H9 (cell line): Measurements from ENCODE around the gene ZNF853. TPM values are rescaled to one million over a fixed set of nuclear protein-coding genes. Genes with fewer than 3 reads are reported as not detected.
A peak's percentile ranks its signal among the peaks of the same experiment; 100 is the strongest.

ENCODE experiments used
- DNase-seq: peaks from one replicate; pipeline ENCODE4 v3.0.0-alpha.2; 2017
- H2AFZ ChIP-seq: one replicate; pipeline ENCODE4 v1.6.1; 2013; ENCODE audit warnings: mild to moderate bottlenecking, low read length, control low read depth, moderate library complexity
- H2AK5ac ChIP-seq: 2 replicates; pipeline ENCODE4 v1.6.1; 2013; ENCODE audit warnings: low read length, control low read depth, mixed read lengths; ENCODE audit not compliant: insufficient read length
- H2BK120ac ChIP-seq: one replicate; pipeline ENCODE4 v1.6.1; 2013; ENCODE audit warnings: low read depth, mild to moderate bottlenecking, low read length, control low read depth, inconsistent platforms; ENCODE audit not compliant: poor library complexity, severe bottlenecking
- H2BK12ac ChIP-seq: 2 replicates; pipeline ENCODE4 v1.6.1; 2013; ENCODE audit warnings: low read length, control low read depth, mixed read lengths, low read depth; ENCODE audit not compliant: insufficient read length
- H2BK15ac ChIP-seq: 2 replicates; pipeline ENCODE4 v1.6.1; 2013; ENCODE audit warnings: low read depth, low read length, control low read depth
- H2BK20ac ChIP-seq: one replicate; pipeline ENCODE4 v1.6.1; 2013; ENCODE audit warnings: low read depth, mild to moderate bottlenecking, low read length, control low read depth, inconsistent platforms; ENCODE audit not compliant: poor library complexity, severe bottlenecking
- H2BK5ac ChIP-seq: 2 replicates; pipeline ENCODE4 v1.6.1; 2013; ENCODE audit warnings: low read length, control low read depth, mixed read lengths; ENCODE audit not compliant: insufficient read length
- H3K14ac ChIP-seq: 2 replicates; pipeline ENCODE4 v1.6.1; 2013; ENCODE audit warnings: low read length, control low read depth; ENCODE audit not compliant: insufficient read depth
- H3K18ac ChIP-seq: 2 replicates; pipeline ENCODE4 v1.6.1; 2013; ENCODE audit warnings: low read depth, mild to moderate bottlenecking, mixed read lengths, low read length, control low read depth; ENCODE audit not compliant: insufficient read length
- H3K23ac ChIP-seq: 2 replicates; pipeline ENCODE4 v1.6.1; 2013; ENCODE audit warnings: low read length, control low read depth, mixed read lengths, low read depth; ENCODE audit not compliant: insufficient read length
- H3K23me2 ChIP-seq: 2 replicates; pipeline ENCODE4 v1.6.1; 2013; ENCODE audit warnings: low read depth, mild to moderate bottlenecking, mixed read lengths, low read length, control low read depth; ENCODE audit not compliant: insufficient read length, poor library complexity, severe bottlenecking
- H3K27ac ChIP-seq: 2 replicates; pipeline ENCODE4 v1.5.1; 2013; ENCODE audit warnings: low read length, control low read depth, mixed read lengths, low read depth; ENCODE audit not compliant: insufficient read length
- H3K27me3 ChIP-seq: 2 replicates; pipeline ENCODE4 v1.6.1; 2013; ENCODE audit warnings: low read length, control low read depth, inconsistent platforms; ENCODE audit not compliant: insufficient read depth
- H3K4ac ChIP-seq: 2 replicates; pipeline ENCODE4 v1.6.1; 2013; ENCODE audit warnings: low read depth, mild to moderate bottlenecking, control low read depth, inconsistent platforms, low read length, moderate library complexity
- H3K4me1 ChIP-seq: 2 replicates; pipeline ENCODE4 v1.6.1; 2013; ENCODE audit warnings: low read length, control low read depth, inconsistent platforms; ENCODE audit not compliant: insufficient read depth
- H3K4me2 ChIP-seq: 2 replicates; pipeline ENCODE4 v1.6.1; 2013; ENCODE audit warnings: low read length, control low read depth, mixed read lengths; ENCODE audit not compliant: insufficient read length, insufficient read depth
- H3K56ac ChIP-seq: 2 replicates; pipeline ENCODE4 v1.6.1; 2013; ENCODE audit warnings: low read depth, mild to moderate bottlenecking, mixed read lengths, low read length, control low read depth; ENCODE audit not compliant: insufficient read length
- H3K79me1 ChIP-seq: 2 replicates; pipeline ENCODE4 v1.6.1; 2013; ENCODE audit warnings: low read depth, mild to moderate bottlenecking, moderate library complexity, low read length, control low read depth, inconsistent platforms; ENCODE audit not compliant: insufficient read depth, poor library complexity, severe bottlenecking
- H3K79me2 ChIP-seq: 2 replicates; pipeline ENCODE4 v1.6.1; 2013; ENCODE audit warnings: low read length, control low read depth, inconsistent platforms; ENCODE audit not compliant: insufficient read depth
- H3K9ac ChIP-seq: 2 replicates; pipeline ENCODE4 v1.6.1; 2013; ENCODE audit warnings: low read length, control low read depth, mixed read lengths; ENCODE audit not compliant: insufficient read length; ENCODE audit errors: extremely low read depth
- H3K9me3 ChIP-seq: one replicate; pipeline ENCODE4 v1.6.1; 2013; ENCODE audit warnings: low read depth, low read length, inconsistent platforms; ENCODE audit not compliant: control insufficient read depth
- H3T11ph ChIP-seq: one replicate; pipeline ENCODE4 v1.6.1; 2013; ENCODE audit warnings: mild to moderate bottlenecking, low read length, control low read depth, inconsistent platforms
- H4K20me1 ChIP-seq: one replicate; pipeline ENCODE4 v1.6.1; 2013; ENCODE audit not compliant: control insufficient read depth, insufficient read length, insufficient read depth
- H4K5ac ChIP-seq: 2 replicates; pipeline ENCODE4 v1.6.1; 2013; ENCODE audit warnings: low read depth, mild to moderate bottlenecking, mixed read lengths, low read length, control low read depth; ENCODE audit not compliant: insufficient read length
- H4K8ac ChIP-seq: replicated peaks from 2 replicates; pipeline ENCODE4 v1.6.1; 2013; ENCODE audit warnings: low read length, control low read depth, mixed read lengths, low read depth; ENCODE audit not compliant: insufficient read length
- H4K91ac ChIP-seq: 2 replicates; pipeline ENCODE4 v1.6.1; 2013; ENCODE audit warnings: low read depth, mild to moderate bottlenecking, moderate library complexity, mixed read lengths, low read length, control low read depth; ENCODE audit not compliant: insufficient read length
- H3K27ac Mint-ChIP-seq, 3 experiments: 2 replicates in 2 of 3; 3 replicates in 1 of 3; pipeline ENCODE4 v1.8.0; 2020 to 2021; ENCODE audit warnings: mixed read lengths in 3 of 3, mild to moderate bottlenecking in 1 of 3, moderate library complexity in 1 of 3
- H3K27me3 Mint-ChIP-seq: 2 replicates; pipeline ENCODE4 v1.8.0; 2021; ENCODE audit warnings: low read depth, mild to moderate bottlenecking, moderate library complexity, mixed read lengths
- H3K36me3 Mint-ChIP-seq, 3 experiments: 2 replicates in 2 of 3; 3 replicates in 1 of 3; pipeline ENCODE4 v1.8.0; 2020 to 2021; ENCODE audit warnings: low read depth in 3 of 3, mixed read lengths in 3 of 3; ENCODE audit not compliant: insufficient read depth in 1 of 3
- H3K4me1 Mint-ChIP-seq, 2 experiments: 2 replicates each; pipeline ENCODE4 v1.8.0; 2020; ENCODE audit warnings: mixed read lengths in 2 of 2
- H3K4me3 Mint-ChIP-seq, 2 experiments: 2 replicates in 1 of 2; 3 replicates in 1 of 2; pipeline ENCODE4 v1.8.0; 2020 to 2021; ENCODE audit warnings: mild to moderate bottlenecking in 2 of 2, mixed read lengths in 2 of 2, moderate library complexity in 1 of 2
- H3K9me3 Mint-ChIP-seq, 2 experiments: 2 replicates in 1 of 2; 3 replicates in 1 of 2; pipeline ENCODE4 v1.8.0; 2020; ENCODE audit warnings: mild to moderate bottlenecking in 2 of 2, mixed read lengths in 2 of 2, moderate library complexity in 1 of 2
- CTCF ChIP-seq: fragments of 200-600 bp; sonication (generic); conservative IDR thresholded peaks from 3 replicates; pipeline ENCODE4 v1.8.0; 2021; ENCODE audit warnings: antibody characterized with exemption, mild to moderate bottlenecking
- WGBS: extraction: QIAGEN DNeasy Blood & Tissue Kit; methylation state at CpG from one replicate; pipeline ENCODE4 v1.1.7; 2013; ENCODE audit warnings: missing lambda C conversion rate, low lambda C conversion rate, mixed read lengths; ENCODE audit not compliant: insufficient read length; ENCODE audit errors: extremely low coverage; 5-methylcytosine and 5-hydroxymethylcytosine counted together
- total RNA-seq: library from RNA; stranded (reverse); gene quantifications from 2 replicates; pipeline ENCODE4 v1.2.1, GENCODE V29; 2021

Gene ZNF853
- total RNA-seq, 1 experiment from 2014 or later, result 9.6 TPM

GRCh38 chr7:6613706-6614105 lies 1.7 kb upstream of the ZNF853 start:
- Mint-ChIP-seq H3K4me3 (peak overlapping the region in 1 of 2 experiments; percentile 19; a peak in 2 of 5 replicates), H3K9me3 (no peaks in the 10 kb centered on the region; a peak in 1 of 5 replicates), H3K4me1 (peaks cover 9 to 14% of the 10 kb centered on the region in 2 experiments), H3K27me3 (no peaks in the 10 kb centered on the region; the same call in 1 of the 2 replicates), H3K27ac (no peak overlapping the region), H3K36me3 (peaks cover 0 to 18% (median 13%) of the 10 kb centered on the region in 3 experiments; a peak in 6 of 7 replicates)
- Histone ChIP-seq H2AFZ (no peak overlapping the region), H3K9me3 (no peaks in the 10 kb centered on the region), H3K4me1 (peaks cover 5% of the 10 kb centered on the region), H3K27ac (no peak overlapping the region), H2BK5ac (no peak overlapping the region), H3K18ac (no peak overlapping the region), H3K56ac (no peak overlapping the region), H4K91ac (no peak overlapping the region), H2BK15ac (no peak overlapping the region), H3K23ac (no peak overlapping the region), H2BK12ac (no peak overlapping the region), H2BK20ac (no peak overlapping the region), H3K79me1 (no peaks in the 10 kb centered on the region), H3K4ac (no peak overlapping the region), H4K8ac (no peak overlapping the region), H3K23me2 (peaks cover 11% of the 10 kb centered on the region), H4K20me1 (no peaks in the 10 kb centered on the region), H3K4me2 (no peak overlapping the region), H3K9ac (no peak overlapping the region), H4K5ac (no peak overlapping the region), H2BK120ac (no peak overlapping the region), H3K14ac (no peak overlapping the region), H3K79me2 (no peaks in the 10 kb centered on the region), H2AK5ac (no peak overlapping the region), H3T11ph (no peak overlapping the region), H3K27me3 (no peaks in the 10 kb centered on the region)
- no peak for DNase-seq
- WGBS, result no CpG with 5 or more reads among the region's 2 CpGs
- TF ChIP-seq CTCF, result no peak
